Testis (tissue), 2 donors: ENCODE results near the gene BMP6.

ENCODE experiments used
- POLR2A ChIP-seq: fragments of 450-650 bp; IDR thresholded peaks from one replicate; pipeline ENCODE4 v1.6.1; 2017; ENCODE audit warnings: antibody characterized with exemption, mild to moderate bottlenecking, moderate library complexity
- TF ChIP-seq, protein P1 (sequence below), 3 experiments: fragments of 450-650 bp in 2 of 3; fragments of 200-600 bp in 1 of 3; sonication (generic) in 1 of 3; IDR thresholded peaks; one replicate each; pipeline ENCODE4 v1.5.1; 2016 to 2019; ENCODE audit warnings: antibody characterized with exemption in 3 of 3, mild to moderate bottlenecking in 2 of 3, moderate library complexity in 1 of 3

DNA sequence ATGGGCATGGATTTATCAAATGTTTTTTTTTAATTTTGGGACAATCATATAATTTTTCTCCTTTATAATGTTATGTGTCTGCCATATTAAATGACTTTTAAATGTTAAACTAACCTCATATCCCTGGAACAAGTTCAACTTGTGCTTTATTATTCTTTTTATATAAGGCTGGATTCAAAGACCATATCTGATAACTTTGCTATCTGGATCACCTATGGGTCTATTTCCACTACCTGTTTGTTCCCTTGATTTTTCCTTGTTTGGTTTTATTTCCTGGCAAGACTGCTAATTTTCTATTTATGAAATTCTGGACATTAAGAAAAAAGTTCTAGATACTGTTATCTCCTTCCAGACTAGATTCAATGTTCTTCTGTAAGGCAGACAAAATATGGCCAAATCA is 125.9 kb downstream of the BMP6 start:
- TF ChIP-seq, protein P1, sequence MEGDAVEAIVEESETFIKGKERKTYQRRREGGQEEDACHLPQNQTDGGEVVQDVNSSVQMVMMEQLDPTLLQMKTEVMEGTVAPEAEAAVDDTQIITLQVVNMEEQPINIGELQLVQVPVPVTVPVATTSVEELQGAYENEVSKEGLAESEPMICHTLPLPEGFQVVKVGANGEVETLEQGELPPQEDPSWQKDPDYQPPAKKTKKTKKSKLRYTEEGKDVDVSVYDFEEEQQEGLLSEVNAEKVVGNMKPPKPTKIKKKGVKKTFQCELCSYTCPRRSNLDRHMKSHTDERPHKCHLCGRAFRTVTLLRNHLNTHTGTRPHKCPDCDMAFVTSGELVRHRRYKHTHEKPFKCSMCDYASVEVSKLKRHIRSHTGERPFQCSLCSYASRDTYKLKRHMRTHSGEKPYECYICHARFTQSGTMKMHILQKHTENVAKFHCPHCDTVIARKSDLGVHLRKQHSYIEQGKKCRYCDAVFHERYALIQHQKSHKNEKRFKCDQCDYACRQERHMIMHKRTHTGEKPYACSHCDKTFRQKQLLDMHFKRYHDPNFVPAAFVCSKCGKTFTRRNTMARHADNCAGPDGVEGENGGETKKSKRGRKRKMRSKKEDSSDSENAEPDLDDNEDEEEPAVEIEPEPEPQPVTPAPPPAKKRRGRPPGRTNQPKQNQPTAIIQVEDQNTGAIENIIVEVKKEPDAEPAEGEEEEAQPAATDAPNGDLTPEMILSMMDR (IDR thresholded peaks at IDR 0.05): no peak
- TF ChIP-seq POLR2A: no peak
